NK-92 (cell line): ENCODE results near the gene TMEM178B.

Source experiments
- DNase-seq: peaks from one replicate; lab custom pipeline; 2025; ENCODE audit not compliant: unreplicated experiment; lab: John Stamatoyannopoulos, UW

TMEM178B gene

GRCh38 chr7:141512597-141512996 lies 438.7 kb downstream of the TMEM178B start:
- DNase-seq: no peak

GRCh38 chr7:141513720-141514119 lies 439.9 kb downstream of the TMEM178B start:
- no peak for DNase-seq

- no peak for DNase-seq
These were observed 442.1 kb downstream of the TMEM178B start for GRCh38 chr7:141515941-141516340.

DNA sequence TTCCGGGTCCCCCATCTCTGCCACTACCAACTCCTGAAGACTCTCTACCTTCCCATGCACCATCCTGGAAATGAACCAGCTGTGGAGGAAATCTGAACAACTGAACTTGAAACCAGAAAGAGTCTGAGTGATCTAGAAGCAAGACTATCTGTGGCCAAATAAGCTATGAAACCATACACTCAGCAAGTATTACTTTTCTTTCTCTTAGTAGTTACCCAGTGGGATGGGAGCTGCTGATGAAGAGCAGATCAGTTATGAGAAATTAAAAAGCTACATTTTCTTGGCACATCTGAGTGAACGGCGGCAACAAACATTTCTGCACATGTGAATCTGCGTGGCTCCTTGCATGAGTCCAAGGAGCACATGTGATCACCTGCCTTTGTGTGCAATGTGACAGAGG lies 445.8 kb downstream of the TMEM178B start:
- no peak for DNase-seq

GRCh38 chr7:141522657-141523342 lies 448.9 kb downstream of the TMEM178B start:
- DNase-seq: no peak

DNA sequence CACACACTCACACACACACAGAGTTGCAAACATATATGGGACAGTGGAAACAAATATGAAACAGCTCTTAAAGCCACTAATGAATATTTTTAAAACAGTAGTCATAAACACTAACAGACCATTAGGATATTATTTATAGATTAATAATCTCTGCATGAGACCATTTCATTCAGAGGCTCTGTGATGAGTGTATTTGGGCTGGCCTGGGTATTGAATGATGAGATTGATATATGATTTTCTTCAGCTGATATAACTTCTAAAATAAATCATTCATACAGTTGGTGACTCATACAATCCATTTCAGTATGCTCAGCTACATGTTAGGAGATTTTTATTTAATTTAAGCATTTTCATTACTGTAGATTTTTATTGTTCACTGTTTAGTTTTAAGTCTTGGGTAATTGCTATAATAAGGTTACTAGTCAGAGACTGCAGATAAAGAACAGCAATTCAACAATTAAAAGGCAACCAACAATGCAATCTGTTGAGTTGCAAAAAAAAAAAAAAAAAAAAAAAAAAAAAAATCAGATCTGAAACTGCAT lies 452.2 kb downstream of the TMEM178B start:
- no peak for DNase-seq

GRCh38 chr7:141527076-141527475 lies 453.2 kb downstream of the TMEM178B start:
- no peak for DNase-seq

DNA sequence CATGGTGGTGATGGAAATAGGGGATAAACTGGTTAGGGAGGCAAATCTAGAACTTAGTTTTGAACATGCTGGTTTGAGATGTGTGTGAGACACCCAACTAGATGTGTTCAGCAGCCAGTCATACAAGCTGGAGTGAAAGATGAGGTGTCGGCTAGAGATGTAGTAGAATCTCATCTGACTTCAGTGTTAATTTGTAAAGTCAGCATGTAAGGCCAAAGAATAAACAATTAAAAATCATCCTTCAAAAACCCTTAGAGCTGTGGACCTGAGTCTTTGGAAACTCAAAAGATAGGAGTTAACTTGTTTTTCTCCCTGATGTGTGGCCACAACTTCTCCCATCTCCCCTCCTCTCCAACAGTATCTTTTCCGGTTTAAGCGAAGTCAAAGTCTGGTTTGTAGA lies 454.5 kb downstream of the TMEM178B start:
- no peak for DNase-seq
